HG03558 (cell line): ENCODE results near the gene REV3L.

Source experiments
- ATAC-seq: cut with Tn5 transposase; IDR thresholded peaks from one replicate; pipeline ENCODE4 v1.9.1; 2021; ENCODE audit warnings: moderate number of reproducible peaks; ENCODE audit not compliant: unreplicated experiment; ENCODE audit errors: extremely low read depth

REV3L gene

DNA sequence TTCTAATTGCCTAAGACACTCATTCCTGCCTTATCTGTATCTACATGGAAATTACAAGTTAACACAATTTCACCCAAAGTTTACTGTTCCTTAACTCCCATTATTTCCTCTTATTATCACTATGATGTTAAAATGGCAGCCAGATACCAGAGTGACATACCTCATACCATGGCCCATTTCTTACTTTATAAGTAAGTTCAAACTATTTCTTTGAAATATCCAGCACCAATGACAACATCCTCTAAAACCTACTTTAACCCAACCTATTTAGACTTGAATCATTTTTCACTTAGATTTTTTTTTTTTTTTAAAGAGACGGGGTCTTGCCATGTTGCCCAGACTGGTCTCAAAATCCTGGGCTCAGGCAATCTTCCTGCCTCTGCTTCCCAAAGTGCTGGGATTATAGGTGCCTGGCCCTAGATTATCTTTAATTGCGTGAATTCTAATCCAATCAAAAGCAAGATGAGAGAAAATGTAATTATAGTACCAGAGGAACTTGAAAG lies 10.0 kb downstream of the REV3L start:
- ATAC-seq, result no peak

DNA sequence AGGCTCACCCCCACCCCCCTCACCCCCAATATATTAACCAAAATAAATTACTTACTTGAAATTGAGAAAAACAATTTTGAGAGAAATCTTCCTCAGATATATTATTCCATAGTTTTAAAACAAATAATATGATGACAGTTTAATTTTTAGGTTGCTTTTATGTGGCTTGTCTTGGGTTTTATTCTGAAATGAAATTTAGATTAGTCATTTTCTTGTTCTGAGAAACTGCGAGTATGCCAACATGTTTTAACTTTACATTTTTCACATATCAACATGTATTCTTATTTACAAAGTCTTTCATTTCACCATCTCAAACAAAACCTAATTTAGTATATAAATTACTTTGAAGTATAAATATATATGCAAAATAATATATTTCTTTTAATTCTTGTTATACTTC lies 11.1 kb downstream of the REV3L start:
- no peak for ATAC-seq

DNA sequence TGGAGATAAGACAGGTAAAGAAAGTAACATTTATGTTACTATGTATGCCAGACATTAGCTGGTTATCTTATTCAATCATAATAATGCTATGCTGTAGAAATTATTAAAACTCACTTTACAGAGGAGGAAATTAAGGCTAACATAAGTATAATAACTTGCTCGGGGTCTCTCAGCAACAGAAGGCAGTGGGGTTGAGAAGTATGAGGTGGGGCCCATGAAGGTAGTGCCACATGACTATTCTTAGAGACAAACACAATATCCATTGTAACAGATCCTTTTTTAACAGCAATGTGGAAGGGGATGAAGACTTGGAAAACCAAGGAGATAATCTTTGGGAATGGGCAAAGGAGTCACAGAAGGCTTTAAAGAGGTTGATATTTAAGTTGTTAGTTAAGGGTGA lies 11.5 kb downstream of the REV3L start:
- ATAC-seq, result no peak

DNA sequence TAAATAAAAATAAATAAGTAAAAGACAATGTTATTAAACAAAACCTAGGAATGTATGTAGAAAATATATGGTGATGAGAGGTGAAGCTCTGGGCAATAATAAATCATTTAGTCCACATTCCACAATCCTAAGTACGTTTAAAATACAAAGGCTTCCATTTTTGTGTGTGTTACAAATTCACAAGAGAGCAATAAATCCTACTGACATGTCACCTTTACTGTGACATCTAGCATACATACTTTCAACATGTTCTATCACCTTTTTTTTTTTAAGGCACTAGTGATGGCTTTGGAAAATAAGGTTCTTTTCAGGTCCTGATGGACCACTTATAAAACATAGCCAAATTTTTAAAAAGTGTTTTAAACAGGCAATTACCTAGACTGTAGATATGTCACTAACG lies 12.0 kb downstream of the REV3L start:
- ATAC-seq, result no peak

DNA sequence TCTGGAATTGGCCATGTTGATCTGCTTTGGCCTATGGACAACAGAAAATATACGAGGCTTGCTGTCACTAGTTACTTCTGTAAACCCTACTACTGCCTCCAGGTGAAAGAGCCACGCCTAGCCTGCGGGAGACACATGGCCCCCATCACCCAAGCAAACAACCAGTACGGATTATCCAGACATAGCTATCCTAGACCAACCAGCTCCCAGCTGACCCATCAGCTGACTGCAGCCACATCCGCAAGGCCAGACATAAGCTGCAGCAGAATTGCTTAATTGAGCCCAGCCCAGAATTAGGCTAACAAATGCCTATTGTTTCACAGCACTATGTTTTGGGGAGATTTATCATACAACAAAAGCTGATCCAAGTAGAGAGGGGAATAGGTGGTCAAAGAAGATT lies 13.5 kb downstream of the REV3L start:
- ATAC-seq, result no peak

DNA sequence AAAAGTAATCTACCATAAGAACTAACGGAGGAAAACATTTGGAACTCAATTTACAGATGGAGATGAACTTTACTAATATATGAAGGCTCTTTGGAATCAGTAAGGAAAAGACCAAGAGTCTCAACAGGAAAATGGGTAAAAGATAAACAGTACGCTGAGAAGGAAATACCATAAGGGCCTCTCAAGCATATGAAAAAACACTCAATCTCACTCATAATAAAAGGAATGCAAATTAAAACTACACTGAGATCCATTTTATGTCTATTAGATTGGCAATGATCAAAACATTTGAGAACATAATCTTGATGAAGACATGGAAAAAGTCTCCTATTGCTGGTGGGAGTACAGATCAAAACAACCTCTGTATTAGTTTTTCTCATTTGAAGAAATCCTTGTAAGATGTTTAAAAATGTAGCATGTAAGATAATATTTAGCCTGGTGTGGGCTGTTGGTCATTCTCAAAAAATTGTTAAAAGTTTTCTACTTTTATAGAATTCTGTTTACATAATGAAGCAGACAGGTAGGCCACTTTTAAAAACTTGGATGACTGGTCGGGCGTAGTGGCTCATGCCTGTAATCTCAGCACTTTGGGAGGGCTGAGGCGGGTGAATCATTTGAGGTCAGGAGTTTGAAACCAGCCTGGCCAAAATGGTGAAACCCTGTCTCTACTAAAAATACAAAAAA lies 14.5 kb downstream of the REV3L start:
- no peak for ATAC-seq

DNA sequence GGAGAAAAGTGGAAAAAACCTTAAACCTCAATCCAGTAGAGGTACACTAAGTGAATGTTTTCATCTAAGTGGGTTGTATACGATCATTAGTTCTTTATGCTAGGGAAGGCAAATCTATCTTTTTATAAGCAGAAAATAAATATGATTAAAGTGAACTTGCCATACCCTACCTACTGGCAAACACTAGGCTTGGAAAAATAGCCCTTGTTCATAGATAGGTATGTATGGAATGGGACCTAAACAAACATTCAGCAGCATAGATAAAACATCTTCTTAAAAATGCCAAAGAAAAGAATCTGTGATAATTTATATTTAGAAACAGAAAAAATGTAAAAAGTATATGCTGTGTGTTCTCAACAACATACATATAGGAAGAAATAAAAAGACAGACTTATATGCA lies 18.8 kb downstream of the REV3L start:
- no peak for ATAC-seq

DNA sequence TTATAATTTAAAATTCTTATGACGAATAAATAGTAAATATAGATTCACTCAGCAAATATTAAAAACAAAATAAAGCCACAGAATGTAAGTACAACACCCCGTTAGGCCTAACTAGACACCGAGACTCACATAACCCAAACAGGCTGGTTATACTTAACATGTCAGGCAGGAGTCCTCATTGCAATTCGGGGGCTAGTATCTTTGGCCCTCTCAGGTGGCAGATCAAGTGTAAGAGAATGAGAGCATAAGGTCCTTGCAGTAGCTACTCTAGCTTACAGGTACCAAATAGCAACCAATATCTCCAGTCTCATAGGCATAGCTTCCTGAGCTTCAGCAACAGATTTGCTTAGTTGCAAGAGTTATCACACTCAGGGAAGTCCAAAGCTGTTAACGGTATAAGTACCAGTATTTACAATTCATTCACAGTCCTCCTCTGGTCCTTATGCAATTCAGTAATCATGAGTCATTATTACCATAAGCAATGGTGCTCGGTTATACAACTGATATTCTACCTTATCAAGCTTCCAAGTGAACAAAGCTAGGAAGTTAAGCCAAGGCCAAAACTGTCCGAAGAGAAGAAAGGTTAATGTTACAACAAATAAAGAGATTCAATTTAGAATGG lies 20.1 kb downstream of the REV3L start:
- no peak for ATAC-seq

DNA sequence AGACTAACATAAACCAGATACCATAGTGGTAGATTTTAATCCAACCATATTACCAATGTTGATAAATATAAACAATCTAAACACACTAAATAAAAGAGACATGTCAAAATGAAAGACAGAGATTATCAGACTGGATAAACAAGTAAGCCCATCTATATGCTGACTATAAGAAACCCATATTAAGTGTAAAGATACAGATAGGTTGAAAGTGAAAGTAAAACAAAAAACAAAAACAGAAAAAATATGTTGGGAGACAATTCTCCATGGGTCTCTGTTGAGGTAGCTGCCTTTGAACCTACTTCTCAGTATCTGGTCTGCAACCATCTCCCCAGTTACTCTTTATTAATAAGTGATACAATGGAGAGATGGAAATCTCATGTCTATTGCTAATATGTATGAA lies 21.2 kb downstream of the REV3L start:
- ATAC-seq, result no peak

DNA sequence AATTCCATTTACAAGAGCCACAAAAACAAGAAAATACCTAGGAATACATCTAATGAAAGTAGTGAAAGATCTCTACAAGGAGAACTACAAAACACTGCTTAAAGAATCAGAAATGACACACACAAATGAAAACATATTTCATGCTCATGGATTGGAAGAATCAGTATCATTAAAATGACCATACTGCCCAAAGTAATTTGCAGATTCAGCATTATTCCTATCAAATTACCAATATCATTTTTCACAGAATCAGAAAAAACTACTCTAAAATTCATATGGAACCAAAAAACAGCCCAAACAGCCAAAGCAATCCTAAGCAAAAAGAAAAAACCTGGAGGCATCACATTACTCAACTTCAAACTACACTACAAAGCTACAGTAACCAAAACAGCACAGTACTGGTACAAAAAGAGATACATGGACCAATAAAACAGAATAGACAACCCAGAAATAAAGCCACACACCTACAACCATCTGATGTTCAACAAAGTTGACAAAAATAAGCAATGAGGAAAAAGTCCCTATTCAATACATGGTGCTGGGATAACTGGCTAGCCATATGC lies 24.3 kb downstream of the REV3L start:
- no peak for ATAC-seq

DNA sequence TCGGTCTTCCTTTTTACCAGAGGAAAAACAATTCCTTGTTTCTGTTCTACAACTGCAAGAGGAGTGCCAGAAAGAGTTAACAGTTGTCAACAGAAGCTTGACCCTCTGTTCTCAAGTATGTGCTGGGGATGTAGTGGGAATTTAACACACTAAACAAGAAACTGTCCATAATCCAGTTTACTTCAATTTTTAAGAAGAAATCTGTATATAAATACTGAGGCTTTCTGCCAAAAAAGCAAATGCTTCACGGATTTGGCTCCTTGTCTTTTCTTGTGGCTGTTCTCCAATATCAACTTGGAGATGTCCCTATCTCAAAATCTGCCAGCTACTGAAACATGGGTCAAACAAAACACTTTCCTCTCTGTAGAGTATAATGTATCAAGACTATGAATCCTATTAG lies 26.8 kb downstream of the REV3L start:
- no peak for ATAC-seq

DNA sequence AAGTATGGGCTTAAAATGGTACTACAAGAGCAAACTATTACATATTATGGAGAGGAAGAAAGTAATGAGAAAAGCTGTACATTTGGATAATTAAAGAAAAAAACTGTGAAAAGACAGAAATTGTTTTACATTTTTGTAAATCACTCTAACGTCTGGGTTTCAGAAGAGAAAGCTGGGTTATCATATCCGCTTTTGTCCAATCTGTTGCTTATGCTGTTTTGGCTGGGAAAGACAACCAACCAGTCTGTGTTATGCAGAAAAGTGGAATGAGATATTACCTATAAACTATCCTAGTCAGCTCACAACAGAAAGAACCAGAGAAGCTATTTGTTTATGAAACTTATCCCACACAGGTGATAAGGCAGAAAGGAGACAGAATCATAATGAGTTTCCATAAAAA lies 32.4 kb downstream of the REV3L start:
- ATAC-seq, result no peak

DNA sequence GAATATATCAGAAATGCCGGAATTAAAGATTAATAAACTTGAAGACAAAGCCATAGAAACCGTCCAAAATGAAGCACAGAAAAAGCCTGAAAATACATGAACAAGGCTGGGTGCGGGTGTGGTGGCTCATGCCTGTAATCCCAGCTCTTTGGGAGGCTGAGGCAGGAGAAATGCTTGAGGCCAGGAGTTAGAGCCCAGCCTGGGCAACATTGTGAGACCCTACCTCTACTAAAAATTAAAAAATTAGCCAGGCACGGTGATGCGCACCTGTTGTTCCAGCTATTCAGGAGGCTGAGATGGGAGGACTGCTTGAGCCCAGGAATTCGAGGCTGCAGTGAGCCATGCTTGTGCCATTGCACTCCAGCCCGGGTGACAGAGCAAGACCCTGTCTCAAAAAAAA lies 32.9 kb downstream of the REV3L start:
- no peak for ATAC-seq

DNA sequence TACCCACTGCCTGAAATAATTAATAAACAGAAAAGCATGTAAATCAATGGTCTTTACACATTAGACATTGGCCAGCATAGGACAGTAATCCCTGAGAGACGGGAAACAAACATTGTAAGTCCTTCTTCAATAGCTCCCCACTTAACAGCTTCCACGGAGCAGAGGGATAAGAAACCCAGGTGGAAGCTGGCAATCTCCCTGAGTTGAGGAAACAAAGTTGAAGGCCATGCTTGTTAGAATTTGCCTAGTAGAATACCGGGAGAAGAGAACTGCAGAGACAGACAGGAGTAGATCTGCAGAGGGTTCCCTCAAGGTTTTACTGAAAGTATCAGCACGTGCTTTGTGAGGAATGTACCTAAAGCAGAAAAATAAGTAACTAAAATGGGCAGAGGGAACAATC lies 33.9 kb downstream of the REV3L start:
- ATAC-seq, result no peak

DNA sequence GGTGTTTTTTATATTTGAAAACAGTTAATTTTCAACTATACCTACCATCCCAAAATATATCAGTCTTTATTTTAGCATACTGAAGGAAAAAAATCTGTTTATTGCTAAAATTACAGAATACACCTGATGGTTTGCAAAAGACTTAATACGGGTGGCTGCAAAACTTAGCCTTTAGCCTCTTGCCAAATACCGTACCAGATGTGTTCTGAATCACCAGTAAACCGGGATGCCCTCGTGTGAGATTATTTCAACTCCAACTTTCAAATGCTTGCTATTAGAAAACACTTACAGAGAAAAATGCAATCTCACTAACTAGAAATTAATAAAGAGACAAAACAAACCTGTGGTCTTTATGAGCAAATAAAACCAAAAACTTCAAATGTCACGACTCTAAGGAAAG lies 36.0 kb downstream of the REV3L start:
- ATAC-seq, result no peak

DNA sequence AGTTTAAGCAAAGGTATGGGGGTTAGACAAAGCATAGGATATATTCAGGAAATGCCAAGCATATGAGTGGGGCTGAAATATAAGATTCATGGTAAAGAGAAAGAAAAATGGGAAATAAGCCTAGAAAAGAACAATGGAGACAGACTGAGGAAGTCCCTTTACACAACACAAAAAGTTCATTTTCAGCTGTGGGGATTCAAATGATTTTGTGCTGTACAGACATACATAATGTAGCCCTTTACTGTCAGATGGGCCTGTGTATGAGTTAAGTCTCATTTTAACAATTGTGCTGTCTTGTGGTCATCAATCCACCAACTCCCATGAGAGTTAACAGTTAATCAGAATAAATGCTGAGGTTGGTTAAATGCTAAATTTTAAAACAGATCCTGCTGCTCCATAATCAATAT lies 37.2 kb downstream of the REV3L start:
- ATAC-seq, result no peak

DNA sequence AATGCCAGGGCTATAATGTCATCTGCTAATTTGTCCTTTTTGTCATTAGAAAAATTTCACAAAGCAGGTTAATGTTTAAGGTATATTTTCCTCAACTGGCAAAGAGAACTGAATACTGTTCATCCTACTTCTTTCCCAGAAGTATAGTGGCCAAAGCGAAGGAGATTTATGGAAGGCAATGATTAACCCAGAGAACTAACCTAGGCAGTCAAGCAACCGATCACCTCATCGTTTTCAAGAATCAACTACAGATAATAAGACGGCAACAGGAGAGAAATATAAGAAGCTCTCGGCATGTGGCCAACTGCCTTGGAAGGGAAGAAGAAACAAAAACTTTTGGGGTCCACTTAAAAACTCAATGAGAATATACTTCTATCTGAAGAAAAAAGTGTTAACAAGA lies 38.2 kb downstream of the REV3L start:
- ATAC-seq, result no peak

DNA sequence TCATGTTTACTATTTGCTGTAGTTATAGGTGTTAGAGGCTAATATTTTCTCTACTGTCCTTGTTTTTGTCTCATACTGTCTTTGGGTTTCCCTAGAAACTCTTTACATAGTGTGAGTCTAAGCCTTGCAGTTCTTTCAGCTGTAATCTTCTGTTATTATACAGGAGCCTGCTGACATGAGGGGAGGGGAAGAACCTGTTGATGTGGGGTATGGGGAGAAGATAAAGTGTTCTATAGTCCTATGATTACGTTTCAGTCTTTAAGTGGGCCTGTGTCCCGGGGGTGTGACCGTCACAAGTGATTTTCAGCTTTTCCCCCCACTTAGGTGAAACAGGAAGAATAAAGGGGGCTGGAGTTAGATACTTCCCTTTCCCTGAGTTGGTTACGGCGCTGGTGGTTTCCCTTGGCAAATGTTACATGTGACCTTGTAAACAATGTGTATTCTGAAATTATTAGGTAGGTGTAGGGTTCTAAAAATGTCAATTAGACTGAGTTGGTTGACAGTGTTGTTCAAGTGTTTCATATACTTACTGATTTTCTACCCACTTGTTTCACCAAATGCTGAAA lies 41.3 kb downstream of the REV3L start:
- no peak for ATAC-seq

DNA sequence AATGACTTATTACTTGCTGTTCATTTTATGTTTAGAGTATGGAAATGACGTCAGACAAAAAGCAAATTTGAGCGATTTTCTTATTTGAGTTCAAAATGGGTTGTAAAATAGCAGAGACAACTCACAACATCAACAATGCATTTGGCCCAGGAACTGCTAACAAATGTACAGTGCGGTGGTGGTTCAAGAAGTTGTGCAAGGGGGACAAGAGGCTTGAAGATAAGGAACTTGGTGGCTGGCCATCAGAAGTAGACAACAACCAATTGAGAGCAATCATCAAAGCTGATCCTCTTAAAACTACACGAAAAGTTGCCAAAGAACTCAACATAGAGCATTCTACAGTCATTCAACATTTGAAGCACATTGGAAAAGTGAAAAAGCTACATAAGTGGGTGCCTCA lies 43.8 kb downstream of the REV3L start:
- ATAC-seq, result no peak

DNA sequence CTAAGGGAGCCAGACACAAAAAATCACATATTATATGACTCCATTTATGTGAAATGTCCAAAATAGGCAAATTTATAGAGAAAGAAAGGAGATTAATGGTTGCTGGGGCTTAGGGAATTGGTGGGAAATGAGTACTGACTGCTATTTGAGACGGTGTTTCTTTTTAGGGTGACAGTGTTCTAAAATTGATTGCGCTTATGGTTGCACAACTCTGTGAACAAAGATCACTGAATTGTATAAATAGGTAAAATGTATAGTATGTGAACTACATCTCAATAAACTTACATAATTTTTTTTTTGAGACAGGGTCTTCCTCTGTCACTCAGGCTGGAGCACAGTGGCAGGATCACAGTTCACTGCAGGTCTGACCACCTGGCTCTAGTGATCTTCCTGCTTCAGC lies 45.4 kb downstream of the REV3L start:
- no peak for ATAC-seq

DNA sequence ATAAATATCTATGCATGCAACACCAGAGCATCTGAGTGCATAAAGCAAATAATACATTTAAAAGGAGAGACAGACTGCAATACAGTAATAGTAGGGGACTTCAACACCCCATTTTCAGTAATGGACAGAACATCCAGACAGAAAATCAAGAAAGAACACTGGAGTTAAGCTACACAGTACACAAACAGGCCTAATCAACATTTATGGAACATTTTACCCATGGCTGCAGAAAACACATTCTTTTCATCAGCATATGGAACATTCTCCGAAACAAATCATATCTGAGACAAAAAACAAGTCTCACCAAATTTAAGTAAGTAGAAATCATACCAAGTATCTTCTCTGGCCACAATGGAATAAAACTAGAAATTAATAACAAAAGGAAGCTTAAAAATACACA lies 50.5 kb downstream of the REV3L start:
- ATAC-seq, result no peak
